GM23338 (cell line): ENCODE measurements around the gene IVD. TPM values are rescaled to one million over a fixed set of nuclear protein-coding genes. Genes with fewer than 3 reads are reported as not detected.

Experiments
- ATAC-seq: fragments of 200-7000 bp; cut with Tn5 transposase; 3 replicates; pipeline ENCODE4 v1.9.1; 2020
- DNase-seq: peaks from one replicate; pipeline ENCODE4 v3.0.0-alpha.2; 2015; ENCODE audit warnings: low spot score
- H2AFZ ChIP-seq: fragments of 200-600 bp; sonication (generic); 2 replicates; pipeline ENCODE4 v1.8.0; 2016; ENCODE audit warnings: antibody characterized with exemption, mild to moderate bottlenecking, moderate library complexity
- H3F3A ChIP-seq: fragments of 200-600 bp; sonication (generic); replicated peaks from 2 replicates; pipeline ENCODE4 v1.8.0; 2017; ENCODE audit warnings: antibody characterized with exemption, mixed run types, low read depth
- H3K27ac ChIP-seq: fragments of 200-600 bp; sonication (generic); 2 replicates; pipeline ENCODE4 v1.6.1; 2016; ENCODE audit warnings: low read depth
- H3K27me3 ChIP-seq: fragments of 200-600 bp; sonication (generic); 2 replicates; pipeline ENCODE4 v1.8.0; 2016; ENCODE audit warnings: mild to moderate bottlenecking, mixed run types, moderate library complexity; ENCODE audit not compliant: insufficient read depth
- H3K36me3 ChIP-seq: fragments of 200-600 bp; sonication (generic); 2 replicates; pipeline ENCODE4 v1.8.0; 2016; ENCODE audit warnings: mild to moderate bottlenecking; ENCODE audit not compliant: insufficient read depth
- H3K4me1 ChIP-seq: fragments of 200-600 bp; sonication (generic); 2 replicates; pipeline ENCODE4 v1.8.0; 2016; ENCODE audit warnings: mild to moderate bottlenecking, moderate library complexity; ENCODE audit not compliant: insufficient read depth
- H3K4me2 ChIP-seq: fragments of 200-600 bp; sonication (generic); 2 replicates; pipeline ENCODE4 v1.7.1; 2017; ENCODE audit warnings: mixed run types
- H3K4me3 ChIP-seq: fragments of 200-600 bp; sonication (generic); 2 replicates; pipeline ENCODE4 v1.6.1; 2016; ENCODE audit warnings: mixed run types
- H3K79me2 ChIP-seq: fragments of 200-600 bp; sonication (generic); replicated peaks from 2 replicates; pipeline ENCODE4 v1.8.0; 2017; ENCODE audit warnings: mild to moderate bottlenecking; ENCODE audit not compliant: insufficient read depth
- H3K9me2 ChIP-seq: fragments of 200-600 bp; sonication (generic); 2 replicates; pipeline ENCODE4 v1.8.0; 2017; ENCODE audit not compliant: insufficient read depth
- H4K20me1 ChIP-seq: fragments of 200-600 bp; sonication (generic); replicated peaks from 2 replicates; pipeline ENCODE4 v1.8.0; 2017; ENCODE audit warnings: mild to moderate bottlenecking; ENCODE audit not compliant: insufficient read depth
- H3K27ac Mint-ChIP-seq: 2 replicates; pipeline ENCODE4 v1.8.0; 2020; ENCODE audit warnings: inconsistent platforms, mild to moderate bottlenecking, moderate library complexity, mixed read lengths
- H3K27me3 Mint-ChIP-seq: 3 replicates; pipeline ENCODE4 v1.8.0; 2022; ENCODE audit warnings: low read depth, mild to moderate bottlenecking, moderate library complexity, mixed read lengths, inconsistent platforms; ENCODE audit not compliant: insufficient read depth, poor library complexity
- H3K36me3 Mint-ChIP-seq: 3 replicates; pipeline ENCODE4 v1.8.0; 2021; ENCODE audit warnings: low read depth, mild to moderate bottlenecking, inconsistent platforms, moderate library complexity, mixed read lengths
- H3K4me1 Mint-ChIP-seq: 3 replicates; pipeline ENCODE4 v1.8.0; 2020; ENCODE audit warnings: mild to moderate bottlenecking, inconsistent platforms, mixed read lengths
- H3K4me3 Mint-ChIP-seq: 3 replicates; pipeline ENCODE4 v1.8.0; 2021; ENCODE audit warnings: moderate library complexity, mild to moderate bottlenecking, inconsistent platforms, mixed read lengths
- H3K9me3 Mint-ChIP-seq: 3 replicates; pipeline ENCODE4 v1.8.0; 2020; ENCODE audit warnings: moderate library complexity, mild to moderate bottlenecking, inconsistent platforms, mixed read lengths
- CREB1 ChIP-seq: fragments of 250-450 bp; sonication (Bioruptor Pico); IDR thresholded peaks from 2 replicates; pipeline ENCODE4 v1.5.0; 2020; ENCODE audit warnings: low read depth, mild to moderate bottlenecking, moderate library complexity
- CTCF ChIP-seq, 2 experiments: fragments of 200-600 bp in 1 of 2; sonication (generic) in 1 of 2; conservative IDR thresholded peaks; 2 replicates each; pipeline versions ENCODE4 v1.5.1 to v1.6.1; 2016 to 2017; ENCODE audit warnings: antibody characterized with exemption in 2 of 2, low read depth in 2 of 2, mild to moderate bottlenecking in 2 of 2, moderate library complexity in 1 of 2
- ETS1 ChIP-seq: IDR thresholded peaks from 2 replicates; pipeline ENCODE4 v1.6.1; 2016; ENCODE audit warnings: antibody characterized with exemption
- EZH2 ChIP-seq: fragments of 200-600 bp; sonication (generic); IDR thresholded peaks from one replicate; pipeline ENCODE4 v1.8.0; 2017; ENCODE audit warnings: antibody characterized with exemption, mild to moderate bottlenecking, low read depth; ENCODE audit not compliant: unreplicated experiment
- EZH2phosphoT487 ChIP-seq: fragments of 200-600 bp; sonication (generic); IDR thresholded peaks from one replicate; pipeline ENCODE4 v1.8.1; 2018; ENCODE audit warnings: antibody characterized with exemption; ENCODE audit not compliant: unreplicated experiment
- JUNB ChIP-seq: IDR thresholded peaks from one replicate; pipeline ENCODE4 v1.6.1; 2016; ENCODE audit warnings: antibody characterized with exemption; ENCODE audit not compliant: unreplicated experiment
- NANOG ChIP-seq: IDR thresholded peaks from 2 replicates; pipeline ENCODE4 v1.6.1; 2016; ENCODE audit warnings: antibody characterized with exemption, borderline replicate concordance
- POLR2AphosphoS5 ChIP-seq: IDR thresholded peaks from 2 replicates; pipeline ENCODE4 v1.6.1; 2016; ENCODE audit warnings: antibody characterized with exemption, low read depth
- REST ChIP-seq: IDR thresholded peaks from one replicate; pipeline ENCODE4 v1.6.1; 2018; ENCODE audit warnings: antibody characterized with exemption; ENCODE audit not compliant: unreplicated experiment
- STAT1 ChIP-seq: IDR thresholded peaks from one replicate; pipeline ENCODE4 v1.6.1; 2016; ENCODE audit warnings: antibody characterized with exemption; ENCODE audit not compliant: unreplicated experiment
- ZNF114 ChIP-seq: fragments of 250-450 bp; sonication (Bioruptor Pico); IDR thresholded peaks from 2 replicates; pipeline ENCODE4 v1.5.0; 2020; ENCODE audit warnings: mild to moderate bottlenecking, moderate library complexity
- ZNF331 ChIP-seq: fragments of 250-450 bp; sonication (Bioruptor Pico); IDR thresholded peaks from 2 replicates; pipeline ENCODE4 v1.5.0; 2020; ENCODE audit warnings: low read depth, mild to moderate bottlenecking, moderate library complexity
- ZNF462 ChIP-seq: fragments of 250-450 bp; sonication (Bioruptor Pico); IDR thresholded peaks from 2 replicates; pipeline ENCODE4 v1.5.0; 2020; ENCODE audit warnings: mild to moderate bottlenecking, moderate library complexity
- polyA plus RNA-seq: library from polyadenylated mRNA; unstranded; fragments of >200 nt; fragmentation: Nextera tagmentation; extraction: Ambion mirVana; gene quantifications from 2 replicates; pipeline ENCODE4 v1.2.1, GENCODE V29; 2016
- total RNA-seq: library from RNA; depleted of rRNA; stranded (reverse); fragments of >200 nt; shearing (Covaris generic); gene quantifications from 2 replicates; pipeline ENCODE4 v1.2.3, GENCODE V29; 2014

IVD gene
- total and polyA plus RNA-seq, 2 experiments from 2014 or later = 54.1 to 75.4 TPM

GRCh38 chr15:40443846-40444245, 38.3 kb downstream of the IVD start:
- no peaks in the 10 kb centered on the region for H3K27me3 ChIP-seq
- TF ChIP-seq STAT1 = no peak
- no peak for TF ChIP-seq ETS1
- TF ChIP-seq ZNF462 (CRISPR knock-in tag) = no peak
- no peak for TF ChIP-seq EZH2phosphoT487
- no peak for TF ChIP-seq POLR2AphosphoS5
- no peak for TF ChIP-seq EZH2
- no peak for TF ChIP-seq REST
- no peak for TF ChIP-seq ZNF114 (CRISPR knock-in tag)
- TF ChIP-seq CTCF (conservative IDR thresholded peaks at IDR 0.05; ENCODE audit: low read depth in 2 of 2) = no peak
- TF ChIP-seq NANOG = no peak
- no peak for TF ChIP-seq ZNF331 (CRISPR knock-in tag)
- TF ChIP-seq JUNB = no peak
- TF ChIP-seq CREB1 (CRISPR knock-in tag) = no peak
- 0 out of 2 replicates have a peak, but pooled peaks cover 2% of the 10 kb centered on the region for H3F3A ChIP-seq
- no peak overlapping the region for H3K4me2 ChIP-seq
- no peak overlapping the region for H3K27ac ChIP-seq
- H2AFZ ChIP-seq = no peak overlapping the region
- Mint-ChIP-seq H3K27me3 (peaks cover 29% of the 10 kb centered on the region), H3K27ac (no peak overlapping the region), H3K36me3 (peaks cover 31% of the 10 kb centered on the region), H3K4me1 (peaks cover 52% of the 10 kb centered on the region), H3K4me3 (peak overlapping the region; percentile 90), H3K9me3 (no peaks in the 10 kb centered on the region; the same call in 2 of the 3 replicates)
- H3K4me3 ChIP-seq = no peak overlapping the region
- H3K4me1 ChIP-seq = peaks cover 48% of the 10 kb centered on the region
- H3K79me2 ChIP-seq = peaks cover 74% of the 10 kb centered on the region
- no peaks in the 10 kb centered on the region; the same call in 1 of the 2 replicates for H3K36me3 ChIP-seq
- ATAC-seq (no peak), DNase-seq (no peak)
- no peaks in the 10 kb centered on the region for H3K9me2 ChIP-seq
- peaks cover 59% of the 10 kb centered on the region for H4K20me1 ChIP-seq
